ENCODE results near the gene ECSCR.

The ECSCR gene

GRCh38 chr5:139438707-139439012, 23.9 kb downstream of the ECSCR start:
- Histone ChIP-seq H3K27ac (ENCODE audit: low read length) (no peak overlapping the region), H3K4me1 (ENCODE audit: control insufficient read depth, low read depth, low read length) (peaks cover 12% of the 10 kb centered on the region), H3K9ac (ENCODE audit: low read length) (peak overlapping the region; percentile 29), H3K27me3 (ENCODE audit: control insufficient read depth, insufficient read depth, low read length) (no peaks in the 10 kb centered on the region), H3K36me3 (ENCODE audit: control insufficient read depth, low read depth, low read length) (peaks cover 8% of the 10 kb centered on the region), H3K9me3 (ENCODE audit: control insufficient read depth, low read depth, low read length) (no peaks in the 10 kb centered on the region), H3K4me3 (ENCODE audit: low read length) (peak overlapping the region; percentile 92)

DNA sequence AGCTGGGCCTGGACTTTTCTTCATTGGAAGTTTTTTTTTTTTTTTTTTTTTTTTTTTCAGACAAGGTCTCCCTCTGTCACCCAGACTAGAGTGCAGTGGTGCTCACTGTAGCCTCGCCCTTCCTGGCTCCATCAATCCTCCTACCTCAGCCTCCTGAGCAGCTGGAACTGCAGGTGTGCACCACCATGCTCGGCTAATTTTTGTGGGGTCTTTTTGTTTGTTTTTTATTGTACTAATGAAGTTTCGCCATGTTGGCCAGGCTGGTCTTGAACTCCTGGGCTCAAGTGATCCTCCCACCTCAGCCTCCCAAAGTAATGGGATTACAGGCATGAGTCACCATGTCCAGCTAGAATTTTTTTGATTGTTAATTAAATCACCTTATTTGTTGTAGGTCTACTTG, 26.9 kb downstream of the ECSCR start:
- Histone ChIP-seq H3K4me1 (ENCODE audit: control insufficient read depth, low read depth, low read length) (peaks cover 12% of the 10 kb centered on the region), H3K27me3 (ENCODE audit: control insufficient read depth, insufficient read depth, low read length) (no peaks in the 10 kb centered on the region), H3K9me3 (ENCODE audit: control insufficient read depth, low read depth, low read length) (no peaks in the 10 kb centered on the region), H3K27ac (ENCODE audit: low read length) (no peak overlapping the region), H3K9ac (ENCODE audit: low read length) (no peak overlapping the region), H3K4me3 (ENCODE audit: low read length) (no peak overlapping the region), H3K36me3 (ENCODE audit: control insufficient read depth, low read depth, low read length) (peaks cover 13% of the 10 kb centered on the region)

- Histone ChIP-seq H3K4me3 (ENCODE audit: low read length) (no peak overlapping the region), H3K9ac (ENCODE audit: low read length) (no peak overlapping the region), H3K4me1 (ENCODE audit: control insufficient read depth, low read depth, low read length) (no peaks in the 10 kb centered on the region), H3K27me3 (ENCODE audit: control insufficient read depth, insufficient read depth, low read length) (no peaks in the 10 kb centered on the region), H3K36me3 (ENCODE audit: control insufficient read depth, low read depth, low read length) (peaks cover 20% of the 10 kb centered on the region), H3K27ac (ENCODE audit: low read length) (no peak overlapping the region), H3K9me3 (ENCODE audit: control insufficient read depth, low read depth, low read length) (no peaks in the 10 kb centered on the region)
Observed at GRCh38 chr5:139431706-139432105, 30.8 kb downstream of the ECSCR start.

DNA sequence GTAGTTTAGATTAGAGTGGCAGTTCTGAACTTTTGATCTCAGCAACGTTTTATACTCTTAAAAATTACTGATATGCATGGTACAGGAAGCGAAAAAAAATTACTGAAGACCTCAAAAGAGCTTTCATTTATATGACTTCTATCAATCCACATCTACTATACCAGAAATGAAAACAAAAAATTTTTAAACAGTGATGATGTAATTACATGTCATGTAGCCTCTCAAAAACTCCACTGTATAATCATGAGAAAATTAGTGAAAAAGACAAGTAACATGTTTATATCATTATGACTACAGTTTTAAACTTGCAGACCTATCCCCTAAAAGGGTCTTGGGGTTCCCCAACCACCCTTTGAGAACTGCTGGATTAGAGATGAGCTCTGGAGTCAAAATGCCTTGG, 32.5 kb downstream of the ECSCR start:
- Histone ChIP-seq H3K36me3 (ENCODE audit: control insufficient read depth, low read depth, low read length) (peaks cover 30% of the 10 kb centered on the region), H3K4me3 (ENCODE audit: low read length) (no peak overlapping the region), H3K27ac (ENCODE audit: low read length) (no peak overlapping the region), H3K9ac (ENCODE audit: low read length) (no peak overlapping the region), H3K9me3 (ENCODE audit: control insufficient read depth, low read depth, low read length) (no peaks in the 10 kb centered on the region), H3K4me1 (ENCODE audit: control insufficient read depth, low read depth, low read length) (no peaks in the 10 kb centered on the region), H3K27me3 (ENCODE audit: control insufficient read depth, insufficient read depth, low read length) (no peaks in the 10 kb centered on the region)

DNA sequence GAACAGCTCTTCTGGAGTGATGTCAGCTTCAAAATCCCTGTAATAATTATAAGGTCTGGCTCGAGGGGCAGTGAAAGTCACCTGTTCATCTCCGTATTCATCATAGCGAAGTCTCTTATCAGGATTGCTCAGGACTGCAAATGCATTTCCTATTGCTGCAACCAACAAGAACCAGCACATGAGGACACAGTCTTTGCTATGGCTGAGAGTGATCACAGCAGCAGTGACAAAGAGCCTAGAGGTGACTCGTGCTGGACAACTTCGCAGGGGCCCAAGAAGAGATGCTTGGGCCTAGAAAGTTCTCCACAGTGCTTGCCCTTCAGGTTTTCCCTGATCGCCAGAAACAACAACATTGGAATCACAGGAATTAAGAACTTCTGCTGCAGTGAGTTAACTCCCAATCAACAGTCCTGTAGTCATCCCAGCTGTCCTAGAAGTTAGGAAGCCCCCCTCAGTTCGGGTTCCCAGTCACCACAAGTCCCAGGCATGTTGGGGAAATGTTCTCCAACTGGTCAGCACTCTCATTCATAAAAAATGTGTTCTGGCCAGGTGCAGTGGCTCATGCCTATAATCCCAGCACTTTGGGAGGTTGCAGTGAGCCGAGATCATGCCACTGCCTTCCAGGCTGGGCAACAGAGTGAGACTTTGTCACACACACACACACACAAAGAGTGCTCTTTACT, 36.2 kb downstream of the ECSCR start:
- H3K4me3 ChIP-seq (ENCODE audit: low read length), result no peak overlapping the region
- H3K9ac ChIP-seq (ENCODE audit: low read length), result no peak overlapping the region
- H3K27me3 ChIP-seq (ENCODE audit: control insufficient read depth, insufficient read depth, low read length), result no peaks in the 10 kb centered on the region
- H3K4me1 ChIP-seq (ENCODE audit: control insufficient read depth, low read depth, low read length), result no peaks in the 10 kb centered on the region
- H3K9me3 ChIP-seq (ENCODE audit: control insufficient read depth, low read depth, low read length), result no peaks in the 10 kb centered on the region
- peaks cover 38% of the 10 kb centered on the region for H3K36me3 ChIP-seq (ENCODE audit: control insufficient read depth, low read depth, low read length)
- no peak overlapping the region for H3K27ac ChIP-seq (ENCODE audit: low read length)

DNA sequence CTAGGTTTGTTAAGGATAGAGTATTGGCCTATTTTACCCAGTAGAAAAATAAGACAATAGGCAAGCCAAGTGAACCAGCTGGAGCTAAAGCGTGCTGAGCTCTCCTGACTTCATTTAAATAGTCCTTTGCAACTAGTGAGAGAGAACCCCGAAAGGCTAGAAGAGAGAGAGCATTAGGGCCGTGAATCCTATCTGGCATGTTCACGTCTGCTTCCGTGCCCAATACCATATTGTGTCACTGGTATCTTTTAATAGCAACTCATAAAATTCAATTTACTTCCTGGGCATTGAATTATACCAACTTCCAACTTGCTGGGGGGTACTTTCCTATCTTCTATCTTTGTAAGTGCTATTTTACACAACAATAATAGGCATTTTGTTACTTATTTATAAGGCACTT, 37.0 kb downstream of the ECSCR start:
- H3K9ac ChIP-seq (ENCODE audit: low read length), result no peak overlapping the region
- H3K36me3 ChIP-seq (ENCODE audit: control insufficient read depth, low read depth, low read length), result peaks cover 40% of the 10 kb centered on the region

GRCh38 chr5:139422307-139422893, 40.1 kb downstream of the ECSCR start:
- Histone ChIP-seq H3K27me3 (ENCODE audit: control insufficient read depth, insufficient read depth, low read length) (no peaks in the 10 kb centered on the region), H3K9ac (ENCODE audit: low read length) (no peak overlapping the region), H3K36me3 (ENCODE audit: control insufficient read depth, low read depth, low read length) (peaks cover 41% of the 10 kb centered on the region)

More for the DNA sequence above, 37.0 kb downstream of the ECSCR start:
- Histone ChIP-seq H3K9me3 (ENCODE audit: control insufficient read depth, low read depth, low read length) (no peaks in the 10 kb centered on the region), H3K4me3 (ENCODE audit: low read length) (no peak overlapping the region), H3K27ac (ENCODE audit: low read length) (no peak overlapping the region), H3K27me3 (ENCODE audit: control insufficient read depth, insufficient read depth, low read length) (no peaks in the 10 kb centered on the region), H3K4me1 (ENCODE audit: control insufficient read depth, low read depth, low read length) (no peaks in the 10 kb centered on the region)

DNA sequence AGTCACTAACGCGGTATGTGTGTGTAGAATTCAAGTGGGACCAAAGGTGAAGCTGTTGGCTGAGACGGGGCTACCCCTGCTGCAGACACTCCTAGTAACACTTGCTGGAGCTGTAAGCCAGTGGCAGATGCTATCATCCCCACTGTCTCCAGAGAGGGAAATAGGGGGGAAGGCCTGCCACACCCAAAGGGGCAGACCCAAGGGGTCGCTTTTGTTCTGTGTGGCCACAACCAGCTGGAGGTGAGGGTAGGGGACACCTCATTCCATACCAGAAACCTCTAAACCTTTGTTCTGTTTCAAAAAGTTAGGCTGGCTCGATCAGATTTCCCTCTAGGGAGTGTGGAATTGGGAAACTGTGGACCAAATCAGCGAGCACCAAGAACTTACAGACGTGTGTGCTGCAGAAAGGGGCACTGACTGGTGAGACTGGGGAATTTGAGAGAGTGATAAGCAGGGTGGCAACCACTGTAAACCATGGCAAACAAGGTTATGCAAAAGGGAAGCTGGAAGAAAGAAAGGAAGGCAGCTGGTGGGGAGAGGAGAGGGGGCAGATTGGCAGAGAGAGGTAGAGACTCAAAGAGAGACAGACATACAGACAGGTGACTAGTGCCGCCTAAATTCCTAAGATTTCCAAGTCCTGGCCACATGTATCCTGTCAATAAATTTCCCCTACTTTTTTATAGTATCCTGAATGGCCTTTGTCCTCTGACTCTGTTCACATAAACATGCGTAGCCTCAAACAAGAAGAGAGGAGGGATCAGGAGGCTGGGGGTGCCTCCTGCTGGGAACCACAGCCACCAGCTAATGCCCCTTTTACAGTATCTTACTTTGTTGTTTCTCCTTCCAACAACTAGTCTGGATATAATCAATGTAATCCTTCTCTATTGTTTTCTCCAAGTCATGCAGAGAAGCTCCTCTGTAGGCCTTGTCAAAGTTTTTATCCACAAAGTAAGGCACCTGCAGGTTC, 43.0 kb downstream of the ECSCR start:
- H3K4me3 ChIP-seq (ENCODE audit: low read length), result no peak overlapping the region
- H3K36me3 ChIP-seq (ENCODE audit: control insufficient read depth, low read depth, low read length), result peaks cover 27% of the 10 kb centered on the region
- H3K9me3 ChIP-seq (ENCODE audit: control insufficient read depth, low read depth, low read length), result no peaks in the 10 kb centered on the region
- H3K27me3 ChIP-seq (ENCODE audit: control insufficient read depth, insufficient read depth, low read length), result no peaks in the 10 kb centered on the region
- no peak overlapping the region for H3K27ac ChIP-seq (ENCODE audit: low read length)
- peaks cover 9% of the 10 kb centered on the region for H3K4me1 ChIP-seq (ENCODE audit: control insufficient read depth, low read depth, low read length)
- no peak overlapping the region for H3K9ac ChIP-seq (ENCODE audit: low read length)

More at GRCh38 chr5:139422307-139422893, 40.1 kb downstream of the ECSCR start:
- Histone ChIP-seq H3K4me3 (ENCODE audit: low read length) (no peak overlapping the region), H3K27ac (ENCODE audit: low read length) (no peak overlapping the region), H3K4me1 (ENCODE audit: control insufficient read depth, low read depth, low read length) (peaks cover 9% of the 10 kb centered on the region), H3K9me3 (ENCODE audit: control insufficient read depth, low read depth, low read length) (no peaks in the 10 kb centered on the region)

DNA sequence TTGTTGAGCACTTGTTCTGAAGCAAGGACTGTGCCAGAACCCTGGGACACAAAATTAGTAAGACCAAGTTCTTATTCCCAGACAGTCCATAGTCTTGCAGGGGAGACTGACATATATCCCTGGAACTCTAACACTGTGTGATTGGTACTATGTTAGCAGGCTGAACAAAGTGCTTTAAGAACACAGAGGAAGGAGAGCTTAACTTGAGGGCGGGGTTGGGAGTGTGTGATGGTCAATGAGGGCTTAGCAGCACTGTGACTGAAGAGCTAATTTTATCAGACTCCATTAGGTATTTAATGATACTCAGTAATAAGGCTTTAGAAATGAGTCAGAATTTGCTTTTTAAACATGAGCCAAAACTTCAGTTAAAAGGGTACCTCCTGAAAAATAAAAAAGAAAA, 43.8 kb downstream of the ECSCR start:
- Histone ChIP-seq H3K4me1 (ENCODE audit: control insufficient read depth, low read depth, low read length) (peaks cover 9% of the 10 kb centered on the region), H3K27me3 (ENCODE audit: control insufficient read depth, insufficient read depth, low read length) (no peaks in the 10 kb centered on the region), H3K9me3 (ENCODE audit: control insufficient read depth, low read depth, low read length) (no peaks in the 10 kb centered on the region), H3K27ac (ENCODE audit: low read length) (no peak overlapping the region), H3K9ac (ENCODE audit: low read length) (no peak overlapping the region), H3K4me3 (ENCODE audit: low read length) (no peak overlapping the region), H3K36me3 (ENCODE audit: control insufficient read depth, low read depth, low read length) (peaks cover 24% of the 10 kb centered on the region)

DNA sequence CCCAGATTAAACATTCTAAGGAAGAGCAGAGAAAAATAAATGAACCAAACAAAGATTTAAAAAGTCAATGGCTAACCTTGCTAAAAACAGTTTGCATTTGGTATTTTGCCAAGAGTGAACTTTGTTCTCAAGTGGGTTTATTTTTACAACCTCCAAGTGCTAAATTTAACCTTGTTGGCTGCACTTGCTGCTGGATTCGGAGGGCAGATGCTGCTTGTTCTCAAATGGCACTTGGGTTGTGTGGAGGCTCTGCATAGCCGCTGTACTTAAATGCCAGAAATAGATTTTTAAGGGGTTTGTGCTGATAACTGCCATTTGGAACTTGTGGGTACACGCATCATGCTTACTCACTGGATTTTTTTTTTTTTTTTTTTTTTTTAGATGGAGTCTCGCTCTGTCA, 45.3 kb downstream of the ECSCR start:
- no peak overlapping the region for H3K9ac ChIP-seq (ENCODE audit: low read length)
- H3K27ac ChIP-seq (ENCODE audit: low read length), result no peak overlapping the region
- H3K36me3 ChIP-seq (ENCODE audit: control insufficient read depth, low read depth, low read length), result peaks cover 20% of the 10 kb centered on the region
- H3K9me3 ChIP-seq (ENCODE audit: control insufficient read depth, low read depth, low read length), result no peaks in the 10 kb centered on the region
- H3K4me1 ChIP-seq (ENCODE audit: control insufficient read depth, low read depth, low read length), result peaks cover 9% of the 10 kb centered on the region
- H3K4me3 ChIP-seq (ENCODE audit: low read length), result no peak overlapping the region
- H3K27me3 ChIP-seq (ENCODE audit: control insufficient read depth, insufficient read depth, low read length), result no peaks in the 10 kb centered on the region

- Histone ChIP-seq H3K36me3 (ENCODE audit: control insufficient read depth, low read depth, low read length) (peaks cover 20% of the 10 kb centered on the region), H3K27ac (ENCODE audit: low read length) (no peak overlapping the region), H3K9ac (ENCODE audit: low read length) (no peak overlapping the region), H3K4me1 (ENCODE audit: control insufficient read depth, low read depth, low read length) (peaks cover 9% of the 10 kb centered on the region), H3K4me3 (ENCODE audit: low read length) (no peak overlapping the region), H3K27me3 (ENCODE audit: control insufficient read depth, insufficient read depth, low read length) (no peaks in the 10 kb centered on the region), H3K9me3 (ENCODE audit: control insufficient read depth, low read depth, low read length) (no peaks in the 10 kb centered on the region)
Observed at GRCh38 chr5:139416651-139417050, 45.9 kb downstream of the ECSCR start.

Measured in iPS-18a (cell line).